SU-DHL-6 (cell line): ENCODE data around the gene CELA2B.

ENCODE experiments used
- EZH2phosphoT487 ChIP-seq: fragments of 200-600 bp; sonication (generic), shearing (Covaris generic); conservative IDR thresholded peaks from 2 replicates; pipeline ENCODE4 v1.6.1; 2018; ENCODE audit warnings: mild to moderate bottlenecking, antibody characterized with exemption, low read length, moderate library complexity, mixed read lengths
- TF ChIP-seq, protein P1 (sequence below): fragments of 200-600 bp; sonication (generic); IDR thresholded peaks from one replicate; pipeline ENCODE4 v1.5.1; 2017; ENCODE audit warnings: antibody characterized with exemption, mild to moderate bottlenecking, low read length, moderate library complexity; ENCODE audit not compliant: insufficient read depth, poor library complexity, severe bottlenecking

DNA sequence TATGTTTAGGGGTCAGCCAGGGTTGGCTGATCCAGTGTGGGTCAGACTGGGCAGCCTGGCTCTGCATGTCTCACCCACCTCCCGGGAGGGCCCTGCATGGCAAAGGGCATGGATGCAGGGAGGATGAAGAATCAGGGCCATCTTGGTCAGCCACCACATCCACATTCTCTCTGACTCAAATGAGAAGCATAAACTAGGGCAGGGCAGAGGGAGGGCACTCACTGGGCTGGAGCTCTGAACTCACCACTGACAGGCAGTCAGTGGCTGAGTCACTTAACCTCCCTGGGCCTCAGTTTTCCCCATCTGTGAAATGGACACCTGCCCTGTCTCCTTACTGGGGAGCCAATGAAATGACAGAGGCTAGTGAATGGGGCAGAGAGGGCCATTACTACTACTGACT lies 23.7 kb upstream of the CELA2B start:
- TF ChIP-seq, protein P1, sequence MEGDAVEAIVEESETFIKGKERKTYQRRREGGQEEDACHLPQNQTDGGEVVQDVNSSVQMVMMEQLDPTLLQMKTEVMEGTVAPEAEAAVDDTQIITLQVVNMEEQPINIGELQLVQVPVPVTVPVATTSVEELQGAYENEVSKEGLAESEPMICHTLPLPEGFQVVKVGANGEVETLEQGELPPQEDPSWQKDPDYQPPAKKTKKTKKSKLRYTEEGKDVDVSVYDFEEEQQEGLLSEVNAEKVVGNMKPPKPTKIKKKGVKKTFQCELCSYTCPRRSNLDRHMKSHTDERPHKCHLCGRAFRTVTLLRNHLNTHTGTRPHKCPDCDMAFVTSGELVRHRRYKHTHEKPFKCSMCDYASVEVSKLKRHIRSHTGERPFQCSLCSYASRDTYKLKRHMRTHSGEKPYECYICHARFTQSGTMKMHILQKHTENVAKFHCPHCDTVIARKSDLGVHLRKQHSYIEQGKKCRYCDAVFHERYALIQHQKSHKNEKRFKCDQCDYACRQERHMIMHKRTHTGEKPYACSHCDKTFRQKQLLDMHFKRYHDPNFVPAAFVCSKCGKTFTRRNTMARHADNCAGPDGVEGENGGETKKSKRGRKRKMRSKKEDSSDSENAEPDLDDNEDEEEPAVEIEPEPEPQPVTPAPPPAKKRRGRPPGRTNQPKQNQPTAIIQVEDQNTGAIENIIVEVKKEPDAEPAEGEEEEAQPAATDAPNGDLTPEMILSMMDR: no peak
- no peak for TF ChIP-seq EZH2phosphoT487
